T-helper 2 cell (primary cell): ENCODE data around the gene WAPL.
"Not testable (repeated sequence)": the region's sequence is repeated elsewhere in the genome, so short reads cannot be mapped to it uniquely, and the experiment has no call there.

ENCODE experiments used
- DNase-seq, 5 experiments: peaks; one replicate each; pipeline versions ENCODE4 v3.0.0 to v3.0.0-alpha.2; 2012 to 2022

WAPL gene

GRCh38 chr10:86409183-86409582 lies 112.4 kb downstream of the WAPL start:
- DNase-seq: no peak

- DNase-seq: no peak
These were observed 118.3 kb downstream of the WAPL start for GRCh38 chr10:86403183-86403797.

- no peak for DNase-seq
These were observed 119.2 kb downstream of the WAPL start for GRCh38 chr10:86402283-86402941.

GRCh38 chr10:86401588-86402282 lies 119.9 kb downstream of the WAPL start:
- peak in 1 of 5 experiments; percentile 24 for DNase-seq

GRCh38 chr10:86400705-86401587 lies 120.6 kb downstream of the WAPL start:
- peak; percentile 48 to 73 (median 70) for DNase-seq

- DNase-seq: peak; percentile 78 to 95 (median 88)
These were observed 121.5 kb downstream of the WAPL start for GRCh38 chr10:86399879-86400704.

GRCh38 chr10:86399514-86399878 lies 122.1 kb downstream of the WAPL start:
- no peak for DNase-seq

- DNase-seq: no peak
These were observed 124.5 kb downstream of the WAPL start for GRCh38 chr10:86397120-86397519.

GRCh38 chr10:86393862-86394455 lies 127.6 kb downstream of the WAPL start:
- DNase-seq: no peak

- DNase-seq: no peak
These were observed 128.2 kb downstream of the WAPL start for GRCh38 chr10:86393362-86393761.

GRCh38 chr10:86392723-86393094 lies 128.9 kb downstream of the WAPL start:
- DNase-seq: no peak

- no peak for DNase-seq
These were observed 129.4 kb downstream of the WAPL start for GRCh38 chr10:86391986-86392722.

GRCh38 chr10:86391236-86391840 lies 130.3 kb downstream of the WAPL start:
- DNase-seq: no peak

GRCh38 chr10:86390337-86391120 lies 131.1 kb downstream of the WAPL start:
- no peak for DNase-seq

GRCh38 chr10:86389441-86390193 lies 132.0 kb downstream of the WAPL start:
- no peak for DNase-seq

- DNase-seq: not testable (repeated sequence)
These were observed 132.5 kb downstream of the WAPL start for GRCh38 chr10:86389109-86389440.

GRCh38 chr10:86388119-86388704 lies 133.4 kb downstream of the WAPL start:
- DNase-seq: no peak

GRCh38 chr10:86387178-86387794 lies 134.3 kb downstream of the WAPL start:
- DNase-seq: no peak
